ENCODE results near the gene TMEM14A.
A peak's percentile ranks its signal among the peaks of the same experiment; 100 is the strongest.
"Not testable (repeated sequence)": the region's sequence is repeated elsewhere in the genome, so short reads cannot be mapped to it uniquely, and the experiment has no call there.

Gene TMEM14A

DNA sequence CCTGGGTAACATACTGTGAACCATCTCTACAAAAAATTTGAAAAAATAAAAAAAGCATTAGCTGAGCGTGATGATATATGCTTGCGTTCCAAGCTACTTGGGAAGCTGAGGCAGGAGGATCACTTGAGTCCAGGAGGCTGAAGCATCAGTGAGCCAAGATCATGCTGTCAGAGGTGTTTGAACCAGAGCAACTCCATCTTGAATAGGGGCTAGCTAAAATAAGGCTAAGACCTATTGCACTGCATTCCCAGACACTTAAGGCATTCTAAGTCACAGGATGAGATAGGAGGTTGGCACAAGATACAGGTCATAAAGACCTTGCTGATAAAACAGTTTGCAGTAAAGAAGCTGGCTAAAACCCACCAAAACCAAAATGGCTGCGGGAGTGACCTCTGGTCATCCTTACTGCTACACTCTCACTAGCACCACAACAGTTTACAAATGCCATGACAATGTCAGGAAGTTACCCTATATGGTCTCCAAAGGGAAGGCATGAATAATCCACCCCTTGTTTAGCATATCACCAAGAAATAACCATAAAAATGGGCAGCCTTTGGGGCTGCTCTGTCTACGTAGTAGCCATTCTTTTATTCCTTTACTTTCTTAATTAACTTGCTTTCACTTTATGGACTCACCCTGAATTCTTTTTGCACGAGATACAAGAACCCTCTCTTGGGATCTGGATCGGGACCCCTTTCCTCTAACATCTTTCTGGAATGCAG, 34.0 kb downstream of the TMEM14A start:
- not testable (repeated sequence) for DNase-seq

DNA sequence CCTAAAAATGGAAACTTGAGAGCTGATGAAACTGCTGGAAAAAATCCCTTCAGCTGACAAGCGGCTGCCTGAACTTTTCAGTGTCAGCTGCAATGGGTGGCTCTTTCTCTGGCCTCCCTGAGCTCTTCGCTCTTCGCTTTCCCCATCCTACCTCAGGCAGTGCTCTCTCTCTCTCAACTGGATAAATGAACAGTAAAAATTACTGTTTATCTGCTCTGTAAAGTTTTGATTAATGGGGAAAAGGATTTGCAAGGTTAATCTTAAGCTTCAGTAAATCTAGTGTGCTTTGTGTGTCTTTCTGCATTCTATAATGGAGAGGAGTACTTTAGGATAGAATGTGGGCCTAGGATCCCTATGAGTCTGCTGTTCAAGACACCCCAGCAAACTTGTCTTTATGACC, 35.1 kb downstream of the TMEM14A start:
- no peak for DNase-seq

DNA sequence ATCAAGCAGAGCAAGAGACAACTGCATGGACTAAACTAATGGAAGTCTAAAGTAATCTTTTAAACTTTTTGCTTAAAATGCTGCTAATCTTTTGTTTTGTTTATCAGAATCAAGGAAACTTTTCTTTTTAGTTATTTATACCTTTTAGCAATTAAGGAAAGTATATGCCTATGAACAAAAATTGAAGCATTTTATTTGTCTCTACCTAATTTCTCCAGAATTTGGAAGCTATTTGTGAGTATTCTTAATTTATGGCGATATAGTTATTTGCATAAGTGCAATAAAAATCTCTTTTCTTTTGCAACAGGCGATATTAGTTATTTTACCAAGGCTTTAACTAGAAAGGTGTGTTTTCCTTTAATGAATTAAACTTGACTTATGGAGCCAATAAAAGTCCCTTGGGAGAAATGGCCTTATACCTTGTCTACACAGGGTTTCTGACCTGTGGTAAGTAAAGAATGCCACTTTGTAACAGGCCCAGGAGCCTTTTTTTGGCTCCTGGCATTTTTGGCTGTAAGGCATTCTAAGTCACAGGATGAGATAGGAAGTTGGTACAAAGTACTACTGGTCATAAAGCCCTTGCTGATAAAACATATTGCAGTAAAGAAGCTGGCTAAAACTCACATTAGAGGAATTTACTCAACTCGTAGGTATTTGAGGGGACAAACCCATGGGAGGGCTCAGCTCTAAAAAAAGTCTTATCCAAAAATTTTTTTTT, 37.2 kb downstream of the TMEM14A start:
- no peak for DNase-seq

DNA sequence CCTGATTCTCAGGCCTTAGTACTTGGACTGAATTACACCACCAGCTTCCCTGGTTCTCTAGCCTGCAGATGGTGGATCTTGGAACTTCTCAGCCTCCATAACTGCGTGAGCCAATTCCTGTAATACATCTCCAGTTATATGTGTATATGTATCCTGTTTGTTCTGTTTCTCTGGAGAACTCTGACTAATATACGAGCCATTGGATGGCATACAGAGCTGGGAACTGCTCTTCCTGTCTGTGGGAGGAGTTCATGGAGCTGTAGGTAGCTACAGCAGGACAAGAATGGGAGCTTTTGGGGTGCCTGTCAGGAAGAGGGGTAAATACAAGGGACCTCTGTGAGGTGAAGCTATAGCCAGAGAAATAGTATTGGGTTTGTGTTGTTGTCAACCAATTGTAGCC, 41.2 kb downstream of the TMEM14A start:
- DNase-seq: no peak

DNA sequence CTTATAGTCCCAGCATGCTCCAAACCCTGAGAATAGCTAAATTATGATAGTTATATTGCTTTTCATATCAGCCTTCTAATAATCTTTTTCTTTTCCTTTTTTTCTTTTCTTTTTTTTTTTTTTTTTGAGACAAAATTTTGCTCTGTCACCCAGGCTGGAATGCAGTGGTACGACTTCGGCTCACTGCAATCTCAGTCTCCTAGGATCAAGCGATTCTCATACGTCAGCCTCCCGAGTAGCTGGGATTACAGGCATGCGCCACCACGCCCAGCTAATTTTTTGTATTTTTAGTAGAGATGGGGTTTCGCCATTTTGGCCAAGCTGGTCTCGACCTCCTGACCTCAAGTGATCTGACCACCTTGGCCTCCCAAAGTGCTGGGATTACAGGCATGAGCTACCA, 43.8 kb downstream of the TMEM14A start:
- not testable (repeated sequence) for DNase-seq

DNA sequence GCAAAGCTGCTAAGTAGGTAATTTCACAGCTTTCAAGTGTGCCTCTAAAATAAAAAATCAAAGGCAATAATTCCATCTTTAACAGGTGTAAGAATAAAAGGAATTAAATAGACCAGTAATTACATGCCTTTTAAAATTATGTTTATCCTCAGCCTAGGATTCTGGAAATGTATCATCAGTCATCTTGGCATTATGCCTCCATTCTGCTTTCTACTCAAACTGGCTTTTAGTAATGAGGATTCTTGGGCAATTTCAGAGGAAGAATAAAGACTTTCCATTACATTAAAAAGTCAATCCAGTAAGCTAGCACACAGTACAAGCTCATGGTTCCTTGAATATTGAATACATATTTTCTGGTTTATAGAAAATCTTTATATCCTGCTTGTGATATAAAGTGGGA, 47.6 kb downstream of the TMEM14A start:
- no peak for DNase-seq

DNA sequence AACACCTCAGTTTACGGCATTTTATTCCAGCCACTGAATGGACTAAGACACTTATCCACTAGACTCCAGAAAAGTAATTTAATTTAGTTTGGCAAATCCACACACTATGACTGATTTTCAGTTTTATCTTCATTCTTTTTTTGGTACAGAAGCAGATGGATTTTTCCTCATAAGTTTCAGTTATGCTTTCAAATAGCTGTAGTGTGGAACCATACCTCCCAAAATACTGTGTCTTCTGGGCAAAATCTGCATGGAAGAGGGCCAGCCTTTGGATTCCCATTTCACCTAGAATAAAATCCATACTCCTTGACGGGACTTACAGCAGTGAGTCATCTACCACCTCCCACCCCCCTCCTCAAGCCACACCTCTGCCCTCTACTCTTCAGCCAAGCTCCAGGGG, 49.4 kb downstream of the TMEM14A start:
- no peak for DNase-seq

DNA sequence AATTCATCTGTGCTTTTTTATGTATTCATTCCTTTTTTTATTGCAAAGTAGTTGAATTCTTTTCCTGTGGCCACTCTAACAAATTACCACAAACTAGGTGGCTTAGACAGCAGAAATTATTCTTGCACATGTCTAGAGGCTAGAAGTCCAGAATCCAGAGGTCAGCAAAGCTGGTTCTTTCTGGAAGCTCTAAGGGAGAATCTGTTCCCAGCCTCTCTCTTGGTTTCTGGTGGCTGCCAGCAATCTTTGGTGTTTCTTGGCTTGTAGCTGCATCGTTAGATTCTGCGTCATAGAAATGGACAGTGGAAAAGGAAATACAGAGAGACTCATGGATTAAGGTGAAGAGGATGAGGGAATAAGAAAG, 53.1 kb downstream of the TMEM14A start:
- no peak for DNase-seq

DNA sequence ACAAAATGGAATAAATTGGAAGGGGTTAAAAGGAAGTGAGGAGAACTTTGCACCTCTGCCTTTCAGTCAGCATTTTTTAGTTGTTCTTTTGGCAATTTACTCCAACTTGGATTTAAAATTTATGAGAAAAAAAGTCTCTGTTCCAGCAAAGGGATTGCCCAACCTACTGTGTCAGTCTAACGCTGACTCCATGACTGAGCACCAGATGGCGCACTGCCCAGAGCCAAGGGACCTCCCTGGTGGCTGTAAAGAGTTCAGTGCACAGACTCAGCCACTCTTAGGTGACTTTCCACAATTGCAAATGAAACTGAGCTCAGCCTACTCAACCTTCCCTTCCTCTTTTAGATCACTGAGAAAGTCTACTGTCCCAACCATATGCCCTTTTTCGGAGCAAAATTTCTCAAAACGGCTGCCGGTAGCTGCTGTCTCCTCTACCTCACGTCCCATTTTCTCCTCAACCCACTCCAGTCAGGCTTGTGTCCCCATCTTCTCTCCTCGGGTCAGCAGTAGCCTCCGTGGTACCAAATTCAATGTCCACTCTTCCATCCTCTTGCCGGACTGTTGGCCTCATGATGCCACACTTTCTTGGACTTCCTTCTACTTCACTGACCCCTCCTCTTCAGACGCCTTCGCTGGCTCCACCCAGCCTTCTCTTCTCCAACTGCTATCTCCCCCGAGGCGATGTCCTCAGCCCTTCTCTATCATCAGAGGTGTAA, 53.7 kb downstream of the TMEM14A start:
- peak; percentile 56 for DNase-seq

DNA sequence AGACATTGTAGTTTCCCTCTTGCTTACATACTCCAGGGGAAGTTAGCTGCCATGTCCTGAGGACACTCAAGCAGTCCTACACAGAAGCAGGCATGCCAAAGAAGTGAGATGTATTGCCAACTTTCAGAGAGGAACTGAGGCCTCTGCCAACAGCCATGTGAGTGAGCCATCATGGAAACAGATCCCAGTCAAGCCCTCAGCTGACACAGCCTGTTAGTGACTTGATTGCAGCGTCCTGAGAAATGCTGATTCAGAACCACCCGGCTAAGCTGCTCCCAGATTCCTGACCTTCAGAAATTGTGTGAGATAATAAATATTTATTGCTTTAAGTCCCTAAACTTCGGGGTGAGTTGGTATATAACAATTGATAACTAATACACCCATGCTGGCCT, 54.2 kb downstream of the TMEM14A start:
- DNase-seq: no peak

DNA sequence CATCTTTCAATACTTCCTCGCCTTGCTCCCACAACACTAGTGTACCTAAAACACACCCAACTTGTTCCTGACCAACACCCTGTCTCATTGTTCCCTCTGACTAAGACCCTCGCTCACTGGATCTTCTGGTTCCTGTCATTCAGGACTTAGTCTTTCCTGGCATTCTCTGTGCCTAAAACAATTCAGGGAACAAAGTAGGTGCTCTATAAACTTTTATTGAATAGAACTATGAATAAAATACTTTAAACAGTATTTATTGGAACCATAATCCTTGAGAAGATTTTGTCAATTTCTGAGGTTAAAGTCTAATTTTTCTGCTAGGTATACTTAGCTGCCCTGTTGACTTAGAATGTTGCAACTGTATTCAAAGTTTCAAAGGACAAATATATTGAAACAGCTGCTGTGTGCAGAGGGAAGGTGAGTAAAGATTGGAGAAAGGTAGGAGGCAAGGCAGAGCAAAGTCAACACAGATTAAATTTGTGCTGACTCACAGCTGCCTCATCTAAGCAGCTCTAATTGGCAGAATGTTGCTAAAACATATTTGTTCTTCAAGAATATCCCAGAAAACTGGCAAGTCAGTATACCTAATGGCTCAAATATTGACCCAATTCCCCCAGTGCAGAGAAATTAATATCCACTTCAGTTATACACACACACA, 54.8 kb downstream of the TMEM14A start:
- DNase-seq: no peak

DNA sequence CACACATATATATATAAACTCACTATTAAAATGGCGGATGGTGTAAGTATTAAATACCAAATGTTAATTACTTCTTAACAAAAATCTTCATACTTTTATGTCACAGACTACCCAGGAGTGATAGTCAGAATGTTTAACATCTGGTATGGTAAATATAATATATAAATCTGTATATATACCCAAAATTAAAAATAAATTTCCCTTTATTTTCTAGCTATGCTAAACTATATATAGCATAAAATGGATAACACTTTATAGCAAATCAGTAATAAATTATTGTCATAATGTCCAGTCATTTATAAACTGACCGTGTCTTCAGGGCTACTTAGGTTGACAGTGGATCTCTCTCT, 55.3 kb downstream of the TMEM14A start:
- DNase-seq: no peak

DNA sequence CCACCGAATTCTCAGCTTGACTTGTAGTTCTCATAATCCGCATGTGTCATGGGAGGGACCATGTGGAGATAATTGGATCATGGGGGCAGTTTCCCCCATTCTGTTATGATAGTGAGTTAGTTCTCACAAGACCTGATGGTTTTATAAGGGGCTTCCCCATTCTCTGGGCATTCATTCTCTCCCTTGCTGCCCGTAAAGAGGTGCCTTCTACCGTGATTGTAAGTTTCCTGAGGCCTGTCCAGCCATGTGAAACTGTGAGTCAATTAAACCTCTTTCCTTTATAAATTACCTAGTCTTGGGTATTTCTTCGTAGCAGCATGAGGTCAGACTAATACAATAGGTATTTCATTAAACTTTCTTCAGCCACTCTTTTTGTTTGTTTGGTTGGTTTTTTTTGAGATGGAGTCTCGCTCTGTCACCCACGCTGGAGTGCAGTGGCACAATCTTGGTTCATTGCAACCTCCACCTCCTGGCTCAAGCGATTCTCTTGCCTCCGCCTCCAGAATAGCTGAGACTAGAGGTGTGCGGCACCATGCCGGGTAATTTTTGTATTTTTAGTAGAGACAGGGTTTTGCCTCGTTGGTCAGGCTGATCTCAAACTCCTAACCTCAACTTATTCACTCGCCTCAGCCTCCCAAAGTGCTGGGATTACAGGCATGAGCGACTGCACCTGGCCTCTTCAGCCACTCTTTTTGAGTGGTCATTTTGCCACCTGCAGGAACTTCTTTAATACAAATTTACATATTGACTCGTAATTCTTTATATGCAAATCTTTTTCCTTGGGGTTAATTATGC, 56.0 kb downstream of the TMEM14A start:
- no peak for DNase-seq

DNA sequence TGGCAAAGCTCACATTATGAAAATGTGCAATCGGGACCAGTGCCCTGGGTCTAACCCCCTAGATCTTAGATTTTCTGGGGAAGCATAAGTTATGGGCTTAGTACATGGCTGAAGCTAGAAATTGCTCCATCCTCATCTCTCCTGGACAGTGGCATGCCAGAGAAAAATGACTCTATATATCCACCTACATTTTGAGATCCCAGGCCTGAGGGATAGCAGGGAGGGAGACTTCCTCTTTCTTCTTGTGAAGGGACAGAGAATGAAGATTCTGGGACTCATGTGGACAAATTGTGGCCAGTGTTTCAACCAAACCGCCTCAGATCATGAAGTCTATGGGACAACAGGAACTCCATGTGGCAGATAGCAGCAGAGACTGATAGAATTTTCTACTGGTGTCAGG, 57.0 kb downstream of the TMEM14A start:
- no peak for DNase-seq

DNA sequence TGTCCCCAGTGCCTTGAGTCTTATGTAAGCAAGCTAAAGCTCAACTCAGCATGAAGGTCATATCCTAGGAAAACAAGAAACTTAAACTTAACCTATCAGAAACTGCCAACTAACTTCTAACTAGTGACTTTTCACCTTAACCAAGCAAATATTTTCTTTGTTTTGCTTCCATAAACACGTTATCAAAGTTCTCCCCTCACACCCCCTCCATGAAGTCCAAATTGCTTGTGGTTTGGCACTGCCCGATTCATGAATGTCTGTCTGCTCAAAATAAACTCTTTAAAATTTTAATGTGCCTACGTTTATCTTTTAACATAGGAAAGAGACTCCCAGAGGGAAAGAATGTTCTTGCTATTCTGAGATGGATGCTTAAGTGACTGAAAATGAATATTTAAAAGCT, 57.5 kb downstream of the TMEM14A start:
- DNase-seq: no peak

DNA sequence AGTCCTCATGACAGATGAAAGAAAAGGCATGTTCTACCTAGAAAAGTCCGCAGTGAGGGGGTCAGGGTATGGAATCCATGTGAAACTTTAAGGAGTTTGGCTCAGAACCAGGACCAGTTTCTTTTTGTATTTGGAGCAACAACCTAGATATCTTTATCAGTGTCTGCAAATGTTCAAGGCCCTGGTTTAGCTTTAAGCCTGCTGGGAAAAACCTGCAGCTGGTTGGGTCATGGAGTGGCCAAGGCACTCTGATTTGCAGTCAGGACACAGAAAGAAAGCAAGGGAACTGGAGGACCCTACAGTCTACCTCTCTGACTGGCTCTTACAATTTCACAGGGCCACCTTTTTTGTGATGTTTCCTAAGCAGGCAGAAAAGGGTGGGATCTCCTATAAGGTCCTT, 58.7 kb downstream of the TMEM14A start:
- DNase-seq: no peak

DNA sequence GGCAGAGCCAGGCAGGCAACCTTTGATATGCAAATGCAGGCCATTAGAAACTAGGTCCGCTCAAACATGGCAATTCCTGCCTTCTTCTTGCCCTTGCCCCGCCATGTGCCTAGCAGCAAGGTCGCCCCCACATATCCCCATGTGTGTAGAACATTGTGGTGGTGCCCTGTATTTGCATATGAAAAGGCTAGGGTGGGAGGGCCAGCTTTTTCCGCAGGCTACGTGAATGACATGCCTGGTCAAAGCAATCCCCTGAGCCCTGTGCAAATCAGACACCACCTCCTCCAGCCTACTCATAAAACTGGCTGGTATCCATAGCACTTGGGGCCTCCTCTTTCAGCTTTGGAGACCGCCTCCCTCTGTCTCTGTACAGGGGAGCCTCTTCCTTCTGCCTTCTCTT, 60.8 kb downstream of the TMEM14A start:
- no peak for DNase-seq

DNA sequence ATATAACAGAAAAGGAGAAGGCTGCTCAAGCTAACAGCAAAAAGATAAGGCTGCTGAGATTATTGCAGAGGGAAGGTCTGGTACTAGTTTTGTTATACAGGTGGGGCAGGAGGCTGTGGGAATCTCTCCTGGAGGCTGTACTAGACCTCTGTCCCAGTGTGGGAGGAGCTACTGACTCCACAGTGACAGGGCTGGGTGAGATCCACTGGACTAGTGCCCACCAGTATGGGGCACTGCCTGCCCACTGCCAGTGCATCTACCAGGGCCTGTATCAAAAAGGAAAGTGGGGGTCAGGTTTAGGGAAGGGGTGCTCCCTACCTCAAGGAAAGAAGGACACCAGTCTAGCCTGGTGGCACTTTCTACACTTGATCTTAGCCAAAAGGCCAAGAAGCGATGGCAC, 62.3 kb downstream of the TMEM14A start:
- no peak for DNase-seq

DNA sequence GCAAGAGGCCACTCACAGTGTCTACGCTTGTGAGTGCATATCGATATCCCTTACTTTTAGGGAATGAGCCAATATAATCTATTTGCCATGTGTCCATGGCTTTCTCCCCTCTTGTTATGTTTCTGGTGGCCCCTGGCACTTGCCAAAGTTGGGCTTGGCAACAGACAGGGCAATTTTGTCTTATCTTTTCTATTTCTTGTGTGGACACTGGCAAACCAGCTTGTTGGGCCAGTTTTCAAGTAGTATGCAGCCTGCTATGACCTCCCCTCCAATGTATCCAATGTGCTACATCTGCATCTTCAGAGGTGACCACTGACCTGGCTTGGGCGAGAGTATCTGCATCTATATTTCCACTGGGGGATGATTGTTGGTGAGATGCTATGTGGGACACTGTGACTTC, 63.2 kb downstream of the TMEM14A start:
- no peak for DNase-seq

DNA sequence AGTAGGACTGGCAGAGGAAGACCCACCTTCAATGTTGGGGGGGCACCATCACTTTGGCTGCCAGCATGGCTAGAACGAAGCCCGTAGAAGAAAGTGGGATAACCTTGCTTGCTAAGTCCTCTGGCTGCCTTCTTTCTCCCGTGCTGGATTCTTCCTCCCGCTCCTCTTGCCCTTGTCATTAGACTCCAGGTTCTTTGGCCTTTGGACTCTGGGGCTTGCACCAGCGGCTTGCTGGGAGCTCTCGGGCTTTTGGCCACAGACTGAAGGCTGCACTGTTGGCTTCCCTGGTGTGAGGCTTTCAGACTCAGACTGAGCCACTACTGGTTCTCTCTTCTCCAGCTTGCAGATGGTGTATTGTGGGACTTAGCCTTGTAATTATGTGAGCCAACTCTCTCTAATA, 64.2 kb downstream of the TMEM14A start:
- no peak for DNase-seq

DNA sequence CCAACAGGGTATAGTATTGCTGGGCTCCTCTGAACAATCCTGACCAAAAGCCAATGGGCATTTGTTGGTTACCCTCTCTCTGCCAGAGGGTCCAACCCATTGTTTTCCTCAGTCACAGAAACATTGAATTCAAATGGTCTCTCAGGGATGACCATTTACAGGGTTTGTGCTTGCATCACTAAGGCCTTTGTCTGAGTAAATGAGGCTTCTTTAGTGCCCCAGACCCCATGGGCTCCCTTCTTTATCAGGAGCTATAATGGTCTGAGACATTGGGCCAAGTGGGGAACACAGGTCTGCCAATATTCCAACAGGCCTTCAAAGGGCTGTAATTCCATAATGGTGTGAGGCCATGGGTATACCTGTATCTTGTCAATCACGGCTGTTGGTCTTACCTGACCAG, 65.2 kb downstream of the TMEM14A start:
- DNase-seq: no peak

Data from activated naive CD4-positive, alpha-beta T cell treated with Interleukin-2 at 50 U/mL for 16 hours (primary cell).